Measurements from ENCODE around the gene FGF13.

Gene FGF13

GRCh38 chrX:138711399-138712347 lies at the start of gene FGF13:
Gene FGF13, minus strand, starts transcription at chrX:138711717. Its CDS starts 714 bp downstream, at chrX:138711003.
- in situ Hi-C loops (cut with MboI; ENCODE audit: low sequenced_read_pairs, unreplicated experiment): no loop called here
- peak; percentile 29 for DNase-seq (ENCODE audit: low spot score)
- no peak for TF ChIP-seq CTCF (IDR thresholded peaks at IDR 0.05; ENCODE audit: borderline replicate concordance, control extremely low read depth, extremely low read depth, insufficient read depth, missing control alignments)

GRCh38 chrX:138759217-138759943 lies 47.9 kb upstream of the FGF13 start:
- no peak for TF ChIP-seq CTCF (IDR thresholded peaks at IDR 0.05; ENCODE audit: borderline replicate concordance, control extremely low read depth, extremely low read depth, insufficient read depth, missing control alignments)
- no peak for DNase-seq (ENCODE audit: low spot score)
- in situ Hi-C loops (cut with MboI; ENCODE audit: low sequenced_read_pairs, unreplicated experiment): loop anchor here (25.0 kb wide), 1 partner anchor 803 kb away; no protein-coding TSS in a partner anchor

GRCh38 chrX:138756234-138756633 lies 44.7 kb upstream of the FGF13 start:
- no peak for DNase-seq (ENCODE audit: low spot score)
- no peak for TF ChIP-seq CTCF (IDR thresholded peaks at IDR 0.05; ENCODE audit: borderline replicate concordance, control extremely low read depth, extremely low read depth, insufficient read depth, missing control alignments)
- in situ Hi-C loops (cut with MboI; ENCODE audit: low sequenced_read_pairs, unreplicated experiment): loop anchor here (25.0 kb wide), 1 partner anchor 806 kb away; no protein-coding TSS in a partner anchor

GRCh38 chrX:138754861-138755260 lies 43.3 kb upstream of the FGF13 start:
- in situ Hi-C loops (cut with MboI; ENCODE audit: low sequenced_read_pairs, unreplicated experiment): loop anchor here (25.0 kb wide), 1 partner anchor 807 kb away; no protein-coding TSS in a partner anchor
- no peak for TF ChIP-seq CTCF (IDR thresholded peaks at IDR 0.05; ENCODE audit: borderline replicate concordance, control extremely low read depth, extremely low read depth, insufficient read depth, missing control alignments)
- no peak for DNase-seq (ENCODE audit: low spot score)

- peak; percentile 40 for TF ChIP-seq CTCF (IDR thresholded peaks at IDR 0.05; ENCODE audit: borderline replicate concordance, control extremely low read depth, extremely low read depth, insufficient read depth, missing control alignments)
- no peak for DNase-seq (ENCODE audit: low spot score)
- in situ Hi-C loops (cut with MboI; ENCODE audit: low sequenced_read_pairs, unreplicated experiment): loop anchor here (10.0 kb wide), 1 partner anchor 554 kb away; no protein-coding TSS in a partner anchor
These were observed 37.0 kb upstream of the FGF13 start for GRCh38 chrX:138748480-138748879.

- peak; percentile 57 for TF ChIP-seq CTCF (IDR thresholded peaks at IDR 0.05; ENCODE audit: borderline replicate concordance, control extremely low read depth, extremely low read depth, insufficient read depth, missing control alignments)
- peak; percentile 6 for DNase-seq (ENCODE audit: low spot score)
- in situ Hi-C loops (cut with MboI; ENCODE audit: low sequenced_read_pairs, unreplicated experiment): loop anchor here (10.0 kb wide), 1 partner anchor 550 kb away; no protein-coding TSS in a partner anchor
These were observed 33.7 kb upstream of the FGF13 start for GRCh38 chrX:138745196-138745595.
